Suprapubic skin (tissue), 4 donors: Measurements from ENCODE around the gene OR2T8. TPM values are rescaled to one million over a fixed set of nuclear protein-coding genes. Genes with fewer than 3 reads are reported as not detected.

Experiments used
- DNase-seq, 2 donors: peaks; one replicate each; pipeline ENCODE4 v3.0.0-alpha.2; 2019; ENCODE audit warnings: low spot score in 2 of 2
- H3K27ac ChIP-seq: fragments of 200-600 bp; sonication (generic); one replicate; pipeline ENCODE4 v1.5.1; 2019
- H3K27me3 ChIP-seq: fragments of 200-600 bp; sonication (generic); one replicate; pipeline ENCODE4 v1.5.1; 2019
- H3K36me3 ChIP-seq: fragments of 200-600 bp; sonication (generic); one replicate; pipeline ENCODE4 v1.5.1; 2019
- H3K4me1 ChIP-seq: fragments of 200-600 bp; sonication (generic); one replicate; pipeline ENCODE4 v1.5.1; 2019
- H3K4me3 ChIP-seq: fragments of 200-600 bp; sonication (generic); one replicate; pipeline ENCODE4 v1.5.1; 2019; ENCODE audit warnings: mild to moderate bottlenecking
- H3K9me3 ChIP-seq: fragments of 200-600 bp; sonication (generic); one replicate; pipeline ENCODE4 v1.5.1; 2019
- CTCF ChIP-seq, 2 donors: fragments of 200-600 bp in 1 of 2; fragments of 450-650 bp in 1 of 2; sonication (generic) in 1 of 2; IDR thresholded peaks; one replicate each; pipeline ENCODE4 v1.5.1; 2016 to 2019; ENCODE audit warnings: antibody characterized with exemption in 2 of 2, mild to moderate bottlenecking in 1 of 2, moderate library complexity in 1 of 2
- EP300 ChIP-seq: sonication (generic); formaldehyde crosslinking; IDR thresholded peaks from one replicate; pipeline ENCODE4 v1.6.1; 2017; ENCODE audit warnings: antibody characterized with exemption
- POLR2A ChIP-seq, 2 donors: fragments of 450-650 bp; IDR thresholded peaks; one replicate each; pipeline ENCODE4 v1.6.1; 2017; ENCODE audit warnings: antibody characterized with exemption in 2 of 2, mild to moderate bottlenecking in 2 of 2, moderate library complexity in 2 of 2
- POLR2AphosphoS5 ChIP-seq, 3 donors: sonication (generic); formaldehyde crosslinking; IDR thresholded peaks; one replicate each; pipeline ENCODE4 v1.6.1; 2017; ENCODE audit warnings: antibody characterized with exemption in 3 of 3
- WGBS: methylation state at CpG from one replicate; pipeline ENCODE4 v1.1.5; 2018; 5-methylcytosine and 5-hydroxymethylcytosine counted together
- total RNA-seq, 4 donors: library from RNA; depleted of rRNA; stranded (reverse); fragments of >200 nt; gene quantifications; one replicate each; pipeline ENCODE4 v1.1.0, GENCODE V29; 2016

OR2T8 gene
- total RNA-seq, 4 donors from 2014 or later = not detected

GRCh38 chr1:247914941-247915662 is 5.0 kb upstream of the OR2T8 start:
- no peaks in the 10 kb centered on the region for H3K36me3 ChIP-seq
- H3K4me3 ChIP-seq = no peak overlapping the region
- H3K27me3 ChIP-seq = no peaks in the 10 kb centered on the region
- no peaks in the 10 kb centered on the region for H3K4me1 ChIP-seq
- 60% methylated on average over 4 of the region's 4 CpGs for WGBS
- H3K27ac ChIP-seq = no peak overlapping the region
- no peak for TF ChIP-seq POLR2A (IDR thresholded peaks at IDR 0.05)
- no peak for TF ChIP-seq EP300
- no peak for TF ChIP-seq POLR2AphosphoS5 (IDR thresholded peaks at IDR 0.05)
- DNase-seq = no peak
- H3K9me3 ChIP-seq = no peaks in the 10 kb centered on the region

GRCh38 chr1:247923941-247924340 is 3.9 kb downstream of the OR2T8 start:
- no peaks in the 10 kb centered on the region for H3K4me1 ChIP-seq
- H3K4me3 ChIP-seq = no peak overlapping the region
- H3K27ac ChIP-seq = no peak overlapping the region
- no peaks in the 10 kb centered on the region for H3K27me3 ChIP-seq
- WGBS = 62% methylated on average over 3 of the region's 3 CpGs
- H3K36me3 ChIP-seq = no peaks in the 10 kb centered on the region
- TF ChIP-seq CTCF (IDR thresholded peaks at IDR 0.05) (no peak), EP300 (no peak), POLR2AphosphoS5 (IDR thresholded peaks at IDR 0.05) (no peak), POLR2A (IDR thresholded peaks at IDR 0.05) (no peak)
- DNase-seq = no peak
- no peaks in the 10 kb centered on the region for H3K9me3 ChIP-seq

DNA sequence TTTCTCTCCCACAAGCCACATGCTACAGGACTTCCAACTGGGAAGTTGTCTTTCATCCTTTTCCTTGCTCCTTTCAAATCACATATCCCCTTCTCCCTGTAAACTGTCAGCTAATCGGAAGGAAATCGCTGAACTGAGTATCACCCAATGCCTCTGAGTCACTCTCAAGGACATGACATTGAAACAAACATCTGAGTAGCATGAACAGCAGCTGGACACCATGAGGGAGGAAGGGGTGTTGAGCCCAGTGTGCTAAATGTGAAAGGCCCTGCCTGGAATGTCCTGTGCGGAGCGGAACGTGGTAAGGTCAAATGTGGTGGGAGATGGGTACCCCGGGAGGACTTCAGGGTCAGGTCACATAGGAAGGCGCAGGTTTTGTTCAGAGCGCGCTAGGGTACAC is 4.8 kb downstream of the OR2T8 start, which contains the start of gene OR2AJ1:
Gene OR2AJ1 (plus strand): TSS at position 22 of the 400 bp plus-strand sequence. CDS start 8,880 bp downstream, outside the sequence.
- WGBS = 89% methylated on average over 9 of the region's 9 CpGs
- H3K27ac ChIP-seq = no peak within 1 kb of the TSS
- no peaks in the 10 kb centered on the region for H3K36me3 ChIP-seq
- no peaks in the 10 kb centered on the region for H3K27me3 ChIP-seq
- TF ChIP-seq EP300 (no peak), CTCF (IDR thresholded peaks at IDR 0.05) (no peak), POLR2A (IDR thresholded peaks at IDR 0.05) (no peak)
- H3K4me1 ChIP-seq = no peaks in the 10 kb centered on the region
- no peak for DNase-seq
- no peak within 1 kb of the TSS for H3K4me3 ChIP-seq
- H3K9me3 ChIP-seq = no peaks in the 10 kb centered on the region

GRCh38 chr1:247933989-247934388 is 13.9 kb downstream of the OR2T8 start:
- TF ChIP-seq CTCF (IDR thresholded peaks at IDR 0.05) (no peak), EP300 (no peak), POLR2A (IDR thresholded peaks at IDR 0.05) (no peak), POLR2AphosphoS5 (IDR thresholded peaks at IDR 0.05) (no peak)
- no peaks in the 10 kb centered on the region for H3K36me3 ChIP-seq
- no peak overlapping the region for H3K27ac ChIP-seq
- no peak overlapping the region for H3K4me3 ChIP-seq
- 96% methylated on average over 8 of the region's 8 CpGs for whole genome bisulfite sequencing
- no peak for DNase-seq
- no peaks in the 10 kb centered on the region for H3K27me3 ChIP-seq
- no peaks in the 10 kb centered on the region for H3K9me3 ChIP-seq
- H3K4me1 ChIP-seq = no peaks in the 10 kb centered on the region

DNA sequence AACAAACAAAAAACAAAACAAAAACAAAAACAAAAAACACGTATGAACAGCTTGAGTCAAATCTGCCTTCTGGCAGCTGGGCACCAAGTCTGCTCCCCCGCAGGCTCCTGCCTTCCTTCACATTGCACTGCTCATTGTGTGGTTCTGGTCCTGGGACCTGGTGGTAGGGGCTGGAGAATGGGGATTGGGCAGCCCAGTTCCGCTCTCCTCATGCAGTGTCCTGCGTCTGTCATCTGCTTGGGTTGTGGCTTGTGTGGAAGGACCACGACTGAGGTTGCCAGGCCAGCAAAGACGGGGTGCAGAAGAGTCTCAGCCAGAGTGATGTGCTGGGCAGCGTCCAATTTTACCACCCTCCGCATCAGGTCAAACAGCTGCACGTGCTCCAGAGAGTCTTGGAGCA is 15.7 kb downstream of the OR2T8 start:
- H3K9me3 ChIP-seq = no peaks in the 10 kb centered on the region
- no peak overlapping the region for H3K27ac ChIP-seq
- no peaks in the 10 kb centered on the region for H3K27me3 ChIP-seq
- DNase-seq = no peak
- over 99% methylated on average over 9 of the region's 9 CpGs for WGBS
- TF ChIP-seq CTCF (IDR thresholded peaks at IDR 0.05) = no peak
- TF ChIP-seq POLR2A (IDR thresholded peaks at IDR 0.05) = no peak
- no peak for TF ChIP-seq EP300
- no peak for TF ChIP-seq POLR2AphosphoS5 (IDR thresholded peaks at IDR 0.05)
- no peak overlapping the region for H3K4me3 ChIP-seq
- no peaks in the 10 kb centered on the region for H3K36me3 ChIP-seq
- H3K4me1 ChIP-seq = no peaks in the 10 kb centered on the region
